Mammary epithelial cell (primary cell): Measurements from ENCODE around the gene MARS1.

ENCODE experiments used
- EZH2 ChIP-seq: IDR thresholded peaks from 2 replicates; pipeline ENCODE4 v1.6.1; 2012; ENCODE audit warnings: low read length, inconsistent platforms, borderline replicate concordance
- TF ChIP-seq, protein P1 (sequence below), 2 donors: IDR thresholded peaks in 1 of 2; conservative IDR thresholded peaks in 1 of 2; 2 replicates each; pipeline ENCODE4 v1.5.1; 2011 to 2012; ENCODE audit warnings: inconsistent platforms in 2 of 2, low read length in 2 of 2, mild to moderate bottlenecking in 2 of 2, control low read depth in 1 of 2, low read depth in 1 of 2; ENCODE audit not compliant: insufficient read depth in 1 of 2; ENCODE audit errors: extremely low read depth in 1 of 2

- TF ChIP-seq, protein P1, sequence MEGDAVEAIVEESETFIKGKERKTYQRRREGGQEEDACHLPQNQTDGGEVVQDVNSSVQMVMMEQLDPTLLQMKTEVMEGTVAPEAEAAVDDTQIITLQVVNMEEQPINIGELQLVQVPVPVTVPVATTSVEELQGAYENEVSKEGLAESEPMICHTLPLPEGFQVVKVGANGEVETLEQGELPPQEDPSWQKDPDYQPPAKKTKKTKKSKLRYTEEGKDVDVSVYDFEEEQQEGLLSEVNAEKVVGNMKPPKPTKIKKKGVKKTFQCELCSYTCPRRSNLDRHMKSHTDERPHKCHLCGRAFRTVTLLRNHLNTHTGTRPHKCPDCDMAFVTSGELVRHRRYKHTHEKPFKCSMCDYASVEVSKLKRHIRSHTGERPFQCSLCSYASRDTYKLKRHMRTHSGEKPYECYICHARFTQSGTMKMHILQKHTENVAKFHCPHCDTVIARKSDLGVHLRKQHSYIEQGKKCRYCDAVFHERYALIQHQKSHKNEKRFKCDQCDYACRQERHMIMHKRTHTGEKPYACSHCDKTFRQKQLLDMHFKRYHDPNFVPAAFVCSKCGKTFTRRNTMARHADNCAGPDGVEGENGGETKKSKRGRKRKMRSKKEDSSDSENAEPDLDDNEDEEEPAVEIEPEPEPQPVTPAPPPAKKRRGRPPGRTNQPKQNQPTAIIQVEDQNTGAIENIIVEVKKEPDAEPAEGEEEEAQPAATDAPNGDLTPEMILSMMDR (conservative IDR thresholded peaks at IDR 0.05 in 1 of 2, IDR thresholded peaks at IDR 0.05 in 1 of 2; ENCODE audit: extremely low read depth in 1 of 2, insufficient read depth in 1 of 2, low read depth in 1 of 2, low read length in 2 of 2): no peak
- TF ChIP-seq EZH2: no peak
Measured at GRCh38 chr12:57560516-57560915, 72.6 kb downstream of the MARS1 start.
